Mesenchymal stem cell (in vitro differentiated cells and primary cell): ENCODE data around the gene THEMIS.

Experiments
- DNase-seq: peaks from one replicate; pipeline ENCODE4 v3.0.0-alpha.2; 2013
- H2AFZ ChIP-seq: one replicate; pipeline ENCODE4 v1.6.1; 2013; ENCODE audit warnings: low read depth, mild to moderate bottlenecking, control low read depth, inconsistent platforms, low read length, moderate library complexity
- H2AK5ac ChIP-seq: 2 replicates; pipeline ENCODE4 v1.6.1; 2013; ENCODE audit warnings: low read length, moderate library complexity, mild to moderate bottlenecking, inconsistent platforms; ENCODE audit not compliant: severe bottlenecking
- H2BK120ac ChIP-seq: one replicate; pipeline ENCODE4 v1.6.1; 2013; ENCODE audit warnings: low read depth, mild to moderate bottlenecking, inconsistent platforms, low read length, moderate library complexity
- H2BK12ac ChIP-seq, 2 experiments: one replicate each; pipeline ENCODE4 v1.6.1; 2013; ENCODE audit warnings: inconsistent platforms in 2 of 2, low read length in 2 of 2, mild to moderate bottlenecking in 2 of 2, moderate library complexity in 2 of 2, control low read depth in 1 of 2
- H2BK15ac ChIP-seq: one replicate; pipeline ENCODE4 v1.6.1; 2013; ENCODE audit warnings: mild to moderate bottlenecking, low read depth, inconsistent platforms; ENCODE audit not compliant: poor library complexity, severe bottlenecking
- H2BK5ac ChIP-seq: 2 replicates; pipeline ENCODE4 v1.6.1; 2013; ENCODE audit warnings: low read depth, mild to moderate bottlenecking, low read length, control low read depth, inconsistent platforms; ENCODE audit not compliant: poor library complexity, severe bottlenecking
- H3K14ac ChIP-seq, 2 experiments: one replicate each; pipeline ENCODE4 v1.6.1; 2013; ENCODE audit warnings: inconsistent platforms in 2 of 2, low read length in 2 of 2, control low read depth in 1 of 2, mild to moderate bottlenecking in 1 of 2, moderate library complexity in 1 of 2
- H3K18ac ChIP-seq, 2 experiments: one replicate each; pipeline ENCODE4 v1.6.1; 2013; ENCODE audit warnings: inconsistent platforms in 2 of 2, low read length in 2 of 2, control low read depth in 1 of 2, low read depth in 1 of 2, mild to moderate bottlenecking in 1 of 2
- H3K23ac ChIP-seq, 2 experiments: one replicate each; pipeline ENCODE4 v1.6.1; 2013; ENCODE audit warnings: inconsistent platforms in 2 of 2, low read length in 2 of 2, mild to moderate bottlenecking in 2 of 2, moderate library complexity in 2 of 2, control low read depth in 1 of 2
- H3K27ac ChIP-seq: 2 replicates; pipeline ENCODE4 v1.5.1; 2013; ENCODE audit warnings: mild to moderate bottlenecking, moderate library complexity, low read length, control low read depth, inconsistent platforms; ENCODE audit not compliant: poor library complexity, severe bottlenecking
- H3K27me3 ChIP-seq, 2 experiments: 2 replicates each; pipeline versions ENCODE4 v1.6.1 to v1.7.0; 2013; ENCODE audit warnings: low read length in 2 of 2, mild to moderate bottlenecking in 2 of 2, moderate library complexity in 2 of 2, control low read depth in 1 of 2, inconsistent platforms in 1 of 2; ENCODE audit not compliant: control insufficient read depth in 1 of 2, insufficient read depth in 1 of 2
- H3K36me3 ChIP-seq, 2 experiments: 2 replicates each; pipeline versions ENCODE4 v1.6.1 to v1.7.0; 2013; ENCODE audit warnings: low read length in 2 of 2, control low read depth in 1 of 2, inconsistent platforms in 1 of 2, low read depth in 1 of 2, mild to moderate bottlenecking in 1 of 2; ENCODE audit not compliant: insufficient read depth in 2 of 2, control insufficient read depth in 1 of 2
- H3K4ac ChIP-seq, 2 experiments: one replicate each; pipeline ENCODE4 v1.6.1; 2013; ENCODE audit warnings: inconsistent platforms in 2 of 2, low read length in 2 of 2, mild to moderate bottlenecking in 2 of 2, moderate library complexity in 2 of 2, control low read depth in 1 of 2, low read depth in 1 of 2
- H3K4me1 ChIP-seq: 2 replicates; pipeline ENCODE4 v1.6.1; 2013; ENCODE audit warnings: low read depth, low read length, control low read depth; ENCODE audit not compliant: control insufficient read depth, insufficient read depth
- H3K4me2 ChIP-seq: 2 replicates; pipeline ENCODE4 v1.6.1; 2013; ENCODE audit warnings: low read length, mild to moderate bottlenecking, inconsistent platforms; ENCODE audit not compliant: poor library complexity, severe bottlenecking
- H3K4me3 ChIP-seq, 2 experiments: 2 replicates each; pipeline versions ENCODE4 v1.5.1 to v1.7.0; 2013; ENCODE audit warnings: low read length in 2 of 2, mild to moderate bottlenecking in 2 of 2, control low read depth in 1 of 2, low read depth in 1 of 2; ENCODE audit not compliant: insufficient read depth in 1 of 2
- H3K79me1 ChIP-seq: replicated peaks from 2 replicates; pipeline ENCODE4 v1.6.1; 2013; ENCODE audit warnings: mild to moderate bottlenecking, control low read depth, low read length, inconsistent platforms; ENCODE audit not compliant: poor library complexity, severe bottlenecking
- H3K9ac ChIP-seq: 2 replicates; pipeline ENCODE4 v1.7.0; 2013; ENCODE audit warnings: mild to moderate bottlenecking, low read length, moderate library complexity
- H3K9me3 ChIP-seq: 2 replicates; pipeline ENCODE4 v1.7.0; 2013; ENCODE audit warnings: mild to moderate bottlenecking, low read length; ENCODE audit not compliant: control insufficient read depth
- H4K8ac ChIP-seq: one replicate; pipeline ENCODE4 v1.6.1; 2013; ENCODE audit warnings: inconsistent platforms, mild to moderate bottlenecking, low read length, moderate library complexity
- H4K91ac ChIP-seq: one replicate; pipeline ENCODE4 v1.6.1; 2013; ENCODE audit warnings: mild to moderate bottlenecking, low read length, inconsistent platforms
- WGBS: methylation state at CpG from one replicate; pipeline ENCODE4 v1.1.7; 2013; ENCODE audit warnings: mixed read lengths; 5-methylcytosine and 5-hydroxymethylcytosine counted together

THEMIS gene

GRCh38 chr6:127843582-127843981, 57.3 kb downstream of the THEMIS start:
- WGBS: 100% methylated on average over 1 of the region's 1 CpG
- Histone ChIP-seq H2AFZ (no peak overlapping the region), H3K23ac (no peak overlapping the region), H3K4me2 (no peak overlapping the region), H3K4me3 (no peak overlapping the region), H2BK15ac (no peak overlapping the region), H3K36me3 (no peaks in the 10 kb centered on the region), H2AK5ac (no peak overlapping the region), H3K27ac (no peak overlapping the region), H3K14ac (no peak overlapping the region), H3K9me3 (no peaks in the 10 kb centered on the region), H2BK12ac (no peak overlapping the region), H2BK5ac (no peak overlapping the region), H3K27me3 (no peaks in the 10 kb centered on the region), H3K9ac (no peak overlapping the region), H3K4ac (no peak overlapping the region), H4K8ac (no peak overlapping the region), H2BK120ac (no peak overlapping the region), H3K18ac (no peak overlapping the region), H3K4me1 (peaks cover 1% of the 10 kb centered on the region), H3K79me1 (no peaks in the 10 kb centered on the region), H4K91ac (no peak overlapping the region)
- DNase-seq: no peak

- Histone ChIP-seq H2BK12ac (no peak overlapping the region), H2BK15ac (no peak overlapping the region), H2AFZ (no peak overlapping the region), H3K23ac (no peak overlapping the region), H3K27ac (no peak overlapping the region), H3K27me3 (no peaks in the 10 kb centered on the region), H3K4ac (no peak overlapping the region), H4K8ac (no peak overlapping the region), H3K14ac (no peak overlapping the region), H3K9me3 (no peaks in the 10 kb centered on the region), H4K91ac (no peak overlapping the region), H2BK120ac (no peak overlapping the region), H2AK5ac (no peak overlapping the region), H3K4me3 (no peak overlapping the region), H3K36me3 (no peaks in the 10 kb centered on the region), H3K79me1 (no peaks in the 10 kb centered on the region), H3K4me2 (no peak overlapping the region), H2BK5ac (no peak overlapping the region), H3K4me1 (peaks cover 1% of the 10 kb centered on the region), H3K18ac (no peak overlapping the region), H3K9ac (no peak overlapping the region)
- DNase-seq: no peak
- 63% methylated on average over 2 of the region's 4 CpGs for WGBS
Observed at GRCh38 chr6:127842562-127842961, 58.3 kb downstream of the THEMIS start.

GRCh38 chr6:127841811-127842210, 59.0 kb downstream of the THEMIS start:
- Histone ChIP-seq H3K14ac (no peak overlapping the region), H3K4me1 (peaks cover 1% of the 10 kb centered on the region), H3K4ac (no peak overlapping the region), H3K27ac (no peak overlapping the region), H2BK120ac (no peak overlapping the region), H3K18ac (no peak overlapping the region), H3K23ac (no peak overlapping the region), H2BK5ac (no peak overlapping the region), H3K9me3 (no peaks in the 10 kb centered on the region), H3K79me1 (no peaks in the 10 kb centered on the region), H4K91ac (no peak overlapping the region), H3K4me3 (no peak overlapping the region), H3K4me2 (no peak overlapping the region), H3K27me3 (no peaks in the 10 kb centered on the region), H2BK15ac (no peak overlapping the region), H4K8ac (no peak overlapping the region), H3K9ac (no peak overlapping the region), H3K36me3 (no peaks in the 10 kb centered on the region), H2AFZ (no peak overlapping the region), H2BK12ac (no peak overlapping the region), H2AK5ac (no peak overlapping the region)
- no CpG with 5 or more reads among the region's 1 CpG for WGBS
- DNase-seq: peak; percentile 6

GRCh38 chr6:127834136-127834535, 66.7 kb downstream of the THEMIS start:
- no peak overlapping the region for H3K4me2 ChIP-seq
- WGBS: 100% methylated on average over 2 of the region's 7 CpGs
- H2BK5ac ChIP-seq: no peak overlapping the region
- no peaks in the 10 kb centered on the region for H3K79me1 ChIP-seq
- no peak overlapping the region for H3K23ac ChIP-seq
- no peak overlapping the region for H2AFZ ChIP-seq
- no peaks in the 10 kb centered on the region for H3K27me3 ChIP-seq
- no peak overlapping the region for H2BK120ac ChIP-seq
- H3K14ac ChIP-seq: no peak overlapping the region
- no peak overlapping the region for H3K9ac ChIP-seq
- H4K8ac ChIP-seq: no peak overlapping the region
- no peak overlapping the region for H2BK12ac ChIP-seq
- no peak overlapping the region for H2AK5ac ChIP-seq
- H3K18ac ChIP-seq: no peak overlapping the region
- H3K27ac ChIP-seq: no peak overlapping the region
- H3K4me1 ChIP-seq: no peaks in the 10 kb centered on the region
- no peak overlapping the region for H4K91ac ChIP-seq
- H2BK15ac ChIP-seq: peak overlapping the region; percentile 3
- H3K4ac ChIP-seq: no peak overlapping the region
- no peak for DNase-seq
- H3K9me3 ChIP-seq: no peaks in the 10 kb centered on the region
- no peak overlapping the region for H3K4me3 ChIP-seq
- no peaks in the 10 kb centered on the region for H3K36me3 ChIP-seq
